ENCODE measurements around the gene TCF7L1.
A peak's percentile ranks its signal among the peaks of the same experiment; 100 is the strongest.

The TCF7L1 gene

GRCh38 chr2:85257359-85257969 is 124.3 kb downstream of the TCF7L1 start:
- DNase-seq, result no peak

DNA sequence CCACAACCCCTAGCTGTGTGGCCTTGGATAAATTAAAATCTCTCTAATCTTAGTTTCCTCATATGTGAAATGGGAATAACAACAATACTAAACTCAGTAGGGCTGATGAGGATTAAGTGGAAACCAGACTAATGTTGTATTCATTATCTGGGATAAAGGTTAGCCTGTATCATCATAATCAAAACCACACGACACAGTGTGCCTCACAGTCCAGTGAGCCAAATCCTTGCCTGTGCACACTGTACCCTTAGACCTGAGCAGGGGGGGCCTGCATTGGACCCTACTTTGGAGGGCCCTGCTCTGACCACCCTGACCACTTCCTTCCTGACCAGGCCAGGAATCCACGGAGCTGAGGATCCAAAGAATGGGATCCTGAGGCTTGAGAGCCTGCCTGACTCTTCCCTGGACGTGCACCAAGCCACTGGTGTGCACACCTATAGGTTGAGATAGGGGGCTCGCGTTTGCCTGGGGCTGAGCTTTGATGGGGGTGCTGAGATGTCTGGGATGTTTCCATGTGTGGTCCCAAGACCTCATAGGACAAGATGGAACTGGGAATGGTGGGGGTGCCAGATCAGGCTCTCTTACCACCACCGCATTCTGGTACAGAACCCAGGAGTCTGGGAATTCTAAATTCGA is 124.9 kb downstream of the TCF7L1 start:
- no peak for DNase-seq

DNA sequence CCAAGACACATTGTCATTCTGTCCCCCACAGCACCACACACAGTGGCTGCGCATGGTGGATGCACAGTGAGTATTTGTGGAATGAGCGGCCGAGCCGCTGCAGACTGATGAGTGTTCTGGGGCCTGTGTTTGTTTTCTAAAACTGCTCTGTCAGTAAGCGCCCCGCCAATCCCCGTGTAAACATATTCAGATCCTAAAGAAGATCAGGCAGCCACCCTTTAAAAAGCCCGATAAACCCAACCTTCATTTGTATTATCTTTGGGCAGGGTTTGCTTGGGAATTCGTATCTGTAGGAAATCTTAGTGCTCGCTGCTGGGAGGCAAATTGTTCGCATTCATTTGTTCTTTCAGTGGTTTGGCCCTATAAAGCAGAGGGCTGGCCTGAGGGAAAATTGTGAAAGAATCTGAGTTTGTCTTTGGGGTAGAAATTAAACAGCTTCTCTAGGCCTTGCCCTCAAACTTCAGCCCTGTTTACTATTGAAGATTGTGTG is 126.0 kb downstream of the TCF7L1 start:
- no peak for DNase-seq

- DNase-seq, result no peak
Measured at GRCh38 chr2:85259879-85260278, 126.7 kb downstream of the TCF7L1 start.

DNA sequence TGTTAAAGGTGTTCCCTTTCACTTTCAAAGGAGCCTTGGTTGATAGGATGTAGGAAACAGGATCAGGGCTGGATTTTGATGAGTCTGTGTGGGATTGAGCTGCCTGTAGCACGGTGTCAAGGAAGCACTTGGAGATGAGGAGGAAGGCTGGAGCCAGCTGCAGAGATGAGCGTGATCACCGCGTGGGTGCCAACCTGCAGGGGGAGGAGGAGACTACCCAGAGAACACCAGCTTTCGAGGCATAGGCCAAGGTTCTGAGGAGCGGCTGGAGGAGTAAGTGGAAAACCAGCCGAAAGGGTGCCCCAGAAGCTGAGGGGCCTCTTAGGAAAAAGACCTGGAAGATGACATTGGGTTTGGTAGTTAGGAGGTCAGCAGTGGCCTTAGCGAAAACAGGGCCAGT is 130.4 kb downstream of the TCF7L1 start:
- no peak for DNase-seq

GRCh38 chr2:85264471-85264870 is 131.3 kb downstream of the TCF7L1 start:
- no peak for DNase-seq

- DNase-seq, result no peak
Measured at GRCh38 chr2:85265304-85265703, 132.1 kb downstream of the TCF7L1 start.

GRCh38 chr2:85266146-85267041 is 133.2 kb downstream of the TCF7L1 start:
- DNase-seq, result peak; percentile 40 to 57 (median 48)

- no peak for DNase-seq
Measured at GRCh38 chr2:85269959-85270358, 136.8 kb downstream of the TCF7L1 start.

DNA sequence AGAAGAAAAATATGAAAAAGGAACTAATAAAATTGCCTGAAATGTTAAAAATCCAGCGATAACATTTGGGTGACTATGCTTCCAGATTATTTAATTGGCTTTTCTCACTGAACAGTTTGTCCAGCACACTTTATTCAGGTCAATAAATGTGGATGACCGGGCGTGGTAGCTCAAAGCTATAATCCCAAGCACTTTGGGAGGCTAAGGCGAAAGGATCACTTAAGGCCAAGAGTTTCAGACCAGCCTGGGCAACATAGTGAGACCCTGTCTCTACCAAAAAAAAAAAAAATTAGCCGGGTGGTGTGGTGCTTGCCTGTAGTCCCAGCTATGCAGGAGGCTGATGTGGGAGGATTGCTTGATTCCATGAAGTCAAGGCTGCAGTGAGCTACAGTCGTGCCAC is 139.2 kb downstream of the TCF7L1 start:
- DNase-seq, result no peak

GRCh38 chr2:85273738-85274731 is 140.8 kb downstream of the TCF7L1 start:
- no peak for DNase-seq

GRCh38 chr2:85275984-85276540 is 142.9 kb downstream of the TCF7L1 start:
- no peak for DNase-seq

DNA sequence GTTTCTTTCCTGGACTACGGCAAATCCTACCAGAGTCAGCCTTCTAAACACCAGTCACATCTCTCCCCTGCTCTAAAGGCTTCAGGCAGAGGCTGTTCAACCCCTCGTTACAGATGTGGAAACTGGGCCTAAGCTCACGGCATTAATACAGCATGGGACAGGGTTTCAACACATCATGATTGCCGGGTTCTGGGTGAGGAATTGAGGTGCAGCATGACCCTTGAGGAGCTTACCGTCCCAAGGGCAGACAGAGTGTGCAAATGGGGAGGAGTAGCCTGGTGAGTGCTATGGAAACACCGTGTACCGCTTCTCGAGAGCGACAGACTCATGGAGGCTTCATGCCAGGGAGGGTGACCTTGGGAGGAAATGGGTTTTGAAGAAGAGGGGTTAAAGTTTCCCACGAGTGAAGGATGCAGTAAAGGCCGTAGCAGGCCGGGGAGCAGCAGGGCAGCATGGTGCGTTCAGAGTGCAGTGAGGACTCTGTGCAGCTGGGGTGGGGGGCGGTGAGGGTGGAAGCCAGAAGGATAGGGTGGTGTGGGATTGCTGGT is 143.5 kb downstream of the TCF7L1 start:
- no peak for DNase-seq

DNA sequence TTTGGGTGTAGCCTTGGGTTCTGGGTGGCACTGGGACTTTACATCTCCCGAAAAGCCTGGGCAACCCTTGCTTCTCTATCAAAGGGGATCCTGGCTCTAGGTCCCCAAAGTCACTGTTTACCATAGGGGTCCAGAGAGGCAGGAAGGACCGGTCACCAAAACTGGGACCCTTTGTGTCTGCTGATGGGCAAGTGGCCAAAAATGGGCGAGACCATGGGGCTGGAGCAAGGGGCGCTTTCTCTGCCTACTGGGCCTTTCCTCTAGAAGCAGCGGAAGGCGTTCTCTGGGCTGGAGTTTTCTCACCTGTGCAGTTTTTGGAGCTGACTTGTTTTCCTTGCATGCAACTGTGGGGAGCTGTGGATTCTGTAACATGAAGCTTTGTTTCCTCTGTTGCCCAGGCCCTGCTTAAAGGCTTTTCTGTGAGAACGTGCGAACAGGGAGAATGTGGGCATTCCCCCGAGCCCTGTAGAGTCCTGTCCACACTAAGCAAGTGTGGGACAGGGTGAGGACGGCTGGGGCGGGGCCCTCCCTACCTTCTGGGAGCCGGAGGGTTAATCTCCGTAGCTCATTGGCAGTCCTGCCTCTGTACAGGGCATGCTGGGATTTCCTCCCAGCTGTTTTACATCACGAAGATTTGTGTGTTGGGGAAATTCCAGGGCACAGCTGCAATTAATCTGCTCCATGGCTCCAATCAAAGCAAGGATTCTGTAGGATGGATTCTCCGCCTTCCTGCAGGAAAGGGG is 144.4 kb downstream of the TCF7L1 start:
- DNase-seq, result no peak

- no peak for DNase-seq
Measured at GRCh38 chr2:85278361-85278760, 145.2 kb downstream of the TCF7L1 start.

GRCh38 chr2:85281553-85281952 is 148.4 kb downstream of the TCF7L1 start:
- DNase-seq, result no peak

DNA sequence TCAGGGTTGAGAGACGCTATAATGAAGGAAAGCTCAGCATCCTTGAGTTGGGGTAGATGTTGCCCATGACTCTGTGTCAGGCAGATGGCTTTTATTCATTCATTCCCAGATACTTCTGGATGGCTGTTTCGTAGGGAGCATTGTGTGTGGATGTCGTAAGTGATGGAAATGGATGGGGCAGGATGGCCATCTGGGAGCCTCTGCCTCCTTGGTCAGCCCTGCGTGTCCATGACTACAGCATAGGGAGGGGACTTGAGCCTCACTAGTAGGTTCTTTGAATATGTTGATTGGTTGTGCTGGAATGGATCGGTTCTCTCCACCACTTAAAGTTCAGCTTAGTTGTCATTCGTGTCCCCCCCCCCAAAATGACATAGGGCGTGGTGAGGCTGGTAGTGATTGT is 149.7 kb downstream of the TCF7L1 start:
- no peak for DNase-seq

GRCh38 chr2:85283641-85284040 is 150.4 kb downstream of the TCF7L1 start:
- no peak for DNase-seq

GRCh38 chr2:85286918-85287317 is 153.7 kb downstream of the TCF7L1 start:
- no peak for DNase-seq

GRCh38 chr2:85287721-85288120 is 154.5 kb downstream of the TCF7L1 start:
- no peak for DNase-seq

DNA sequence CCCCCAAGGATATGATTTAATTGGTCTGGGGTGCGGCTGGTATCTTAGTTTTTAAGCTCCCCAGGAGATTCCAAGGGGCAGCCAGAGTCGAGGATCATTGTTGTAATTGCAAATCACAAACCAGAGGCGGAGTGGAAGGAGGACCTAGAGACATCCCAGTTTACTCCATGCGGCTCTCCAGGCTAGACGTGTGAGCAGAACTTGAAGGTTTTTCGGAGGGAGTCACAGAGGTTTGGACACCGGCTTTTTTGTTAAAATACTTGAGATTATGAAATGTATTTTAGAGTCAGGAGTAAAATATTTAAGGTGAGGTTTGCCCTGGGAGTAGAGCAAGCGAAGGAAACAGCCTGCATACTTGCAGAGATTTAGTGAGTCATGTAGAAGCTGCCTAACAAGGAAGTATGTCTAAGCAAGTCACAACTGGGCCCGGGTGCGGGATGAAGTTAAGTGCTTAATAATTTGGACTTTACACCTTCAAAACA is 155.1 kb downstream of the TCF7L1 start:
- DNase-seq, result no peak

All from activated CD4-positive, CD25-positive, alpha-beta regulatory T cell (primary cell).